Activated T-cell treated with anti-CD3 and anti-CD28 coated beads for 48 hours (primary cell): ENCODE results near the gene ZNF275.
"Not testable (repeated sequence)": the region's sequence is repeated elsewhere in the genome, so short reads cannot be mapped to it uniquely, and the experiment has no call there.

Source experiments
- DNase-seq: peaks from one replicate; pipeline ENCODE4 v3.0.0-alpha.2; 2020; ENCODE audit warnings: low read depth

The ZNF275 gene

DNA sequence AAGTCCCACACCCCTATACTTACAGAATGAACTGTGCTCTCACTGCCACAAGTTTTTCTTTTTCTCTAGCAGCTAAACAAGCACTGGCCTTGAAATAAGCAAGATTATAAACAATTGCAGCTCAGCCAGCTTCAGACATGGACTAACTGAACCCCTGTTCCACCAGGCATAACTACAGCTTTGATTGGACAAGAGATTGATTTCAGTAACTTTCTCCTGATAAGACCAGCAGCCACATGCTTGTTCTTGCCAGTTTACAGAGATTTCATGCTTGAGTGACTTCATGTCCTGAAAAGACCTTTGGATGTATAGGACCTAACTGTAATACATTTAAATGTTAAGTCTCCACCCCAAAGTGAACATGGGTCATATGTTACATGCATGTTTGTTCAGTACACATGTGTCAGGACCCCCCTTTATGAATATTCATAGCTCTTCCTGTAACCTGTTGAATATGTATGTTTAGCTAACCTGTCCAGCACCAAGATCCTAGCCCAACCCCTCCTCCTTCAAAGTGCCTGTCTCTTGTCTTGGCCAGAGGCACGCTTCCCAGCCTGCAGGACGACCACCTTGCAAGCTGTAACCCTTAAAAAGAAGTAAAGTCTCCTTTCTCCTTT is 27.9 kb downstream of the ZNF275 start:
- no peak for DNase-seq

DNA sequence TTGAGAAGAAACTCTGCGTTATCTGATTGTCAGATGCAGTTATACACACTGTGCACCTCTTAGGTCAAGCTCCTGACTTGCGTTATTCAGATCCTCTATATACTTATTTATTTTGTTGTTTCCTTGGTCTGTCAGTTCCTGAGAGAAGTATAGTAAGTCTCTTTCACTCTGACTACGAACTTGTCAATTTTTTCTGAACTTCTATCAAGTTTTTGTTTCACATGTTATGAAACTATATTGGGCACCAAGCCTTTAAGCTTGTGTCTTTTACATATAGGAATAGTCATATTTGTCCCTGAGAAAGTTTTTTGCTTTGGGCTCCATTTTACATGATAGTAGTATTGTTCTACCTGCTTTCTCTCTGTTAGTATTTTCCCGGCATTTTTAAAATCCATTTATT is 31.7 kb downstream of the ZNF275 start:
- no peak for DNase-seq

- no peak for DNase-seq
These were observed 32.2 kb downstream of the ZNF275 start for GRCh38 chrX:153366119-153366518.

DNA sequence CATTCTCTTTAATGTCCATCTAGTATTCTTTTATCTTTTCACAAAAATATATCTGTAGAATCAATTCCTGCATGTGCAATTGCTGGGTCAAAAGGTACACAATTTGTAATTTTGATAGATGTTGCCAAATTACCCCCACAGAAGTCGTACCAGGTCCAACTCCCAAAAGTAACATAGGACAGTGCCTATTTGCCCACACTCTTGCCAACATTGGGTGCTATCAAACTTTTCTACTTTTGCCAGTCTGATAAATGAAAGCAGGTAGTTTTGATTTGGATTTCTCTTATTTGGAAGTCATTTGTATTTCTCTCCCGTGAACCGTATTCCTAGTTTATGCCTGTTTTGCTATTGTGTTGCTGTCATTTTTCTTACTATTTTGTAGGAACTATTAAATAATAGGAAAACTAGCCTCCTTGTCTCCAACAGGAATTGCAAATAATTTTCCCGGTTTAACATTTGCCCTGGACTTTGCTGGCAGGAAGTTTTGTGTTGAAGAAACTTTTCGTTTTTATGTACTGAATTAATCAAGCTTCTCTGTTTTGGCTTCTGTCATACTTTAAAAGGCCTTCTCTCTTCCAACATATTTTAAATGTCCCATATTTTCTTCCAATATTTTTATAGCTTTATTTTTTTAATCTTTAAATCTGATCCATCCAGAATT is 33.1 kb downstream of the ZNF275 start:
- DNase-seq, result no peak

GRCh38 chrX:153370293-153371055 is 36.5 kb downstream of the ZNF275 start:
- no peak for DNase-seq

- DNase-seq, result no peak
These were observed 37.3 kb downstream of the ZNF275 start for GRCh38 chrX:153371256-153371655.

GRCh38 chrX:153372949-153373348 is 39.0 kb downstream of the ZNF275 start:
- DNase-seq, result no peak

DNA sequence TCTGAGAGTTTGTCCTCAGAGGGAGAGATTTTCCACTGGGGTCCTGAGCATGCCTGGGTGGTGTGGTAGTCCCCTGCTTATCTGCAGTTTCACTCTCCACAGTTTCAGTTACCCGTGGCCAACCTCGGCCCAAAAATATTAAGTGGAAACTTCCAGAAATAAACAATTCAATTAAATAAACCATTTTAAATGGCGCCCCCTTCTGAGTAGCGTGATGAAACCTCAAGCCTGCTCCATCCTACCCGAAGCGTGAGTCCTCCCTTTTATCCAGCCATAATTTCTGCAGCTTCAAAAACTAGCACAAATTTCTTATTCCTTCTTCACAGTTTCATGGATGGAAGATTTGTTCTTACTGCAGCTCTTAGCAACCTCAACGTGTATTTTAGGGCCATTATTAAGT is 40.5 kb downstream of the ZNF275 start:
- DNase-seq, result no peak

GRCh38 chrX:153375571-153375970 is 41.6 kb downstream of the ZNF275 start:
- no peak for DNase-seq

DNA sequence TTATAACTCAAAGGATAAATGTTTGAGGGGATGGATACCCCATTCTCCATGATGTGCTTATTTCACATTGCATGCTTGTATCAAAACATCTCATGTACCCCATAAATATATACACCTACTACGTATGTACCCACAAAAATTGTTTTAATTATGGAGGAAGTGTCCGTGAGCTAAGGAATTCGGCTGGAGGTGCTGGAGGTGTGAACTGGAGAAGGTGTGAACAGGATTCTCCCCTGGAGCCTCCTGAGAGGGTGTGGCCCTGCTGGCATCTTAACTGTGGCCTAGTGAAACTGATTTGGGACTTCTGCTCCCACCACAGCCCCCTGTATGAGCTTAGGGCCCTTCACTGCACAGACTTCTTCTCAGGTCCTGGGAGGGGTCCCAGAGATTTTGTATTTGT is 43.8 kb downstream of the ZNF275 start:
- DNase-seq, result no peak

GRCh38 chrX:153378607-153379006 is 44.7 kb downstream of the ZNF275 start:
- no peak for DNase-seq

DNA sequence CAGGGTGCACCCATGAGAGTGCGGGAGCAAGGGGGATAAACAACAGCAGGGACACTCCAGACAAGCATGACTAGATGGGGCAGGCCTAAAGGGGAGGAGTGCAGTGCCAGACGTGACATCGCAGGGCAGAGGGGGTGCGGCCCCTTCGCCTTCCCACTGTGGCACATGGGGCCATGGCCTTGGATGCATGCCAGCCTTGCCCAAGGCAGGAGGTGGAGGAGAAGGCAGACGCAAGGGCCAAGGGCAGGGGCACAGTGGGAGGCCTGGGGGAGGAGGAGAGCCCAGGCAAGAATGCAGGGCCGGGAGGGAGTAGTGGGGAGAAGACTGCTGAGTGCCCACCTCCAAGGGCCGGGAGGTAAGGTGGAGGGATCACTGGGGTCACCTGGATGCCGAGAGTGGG is 45.6 kb downstream of the ZNF275 start:
- no peak for DNase-seq

- no peak for DNase-seq
These were observed 46.1 kb downstream of the ZNF275 start for GRCh38 chrX:153379971-153380581.

- DNase-seq, result no peak
These were observed 46.7 kb downstream of the ZNF275 start for GRCh38 chrX:153380691-153381090.

- no peak for DNase-seq
These were observed 48.0 kb downstream of the ZNF275 start for GRCh38 chrX:153381684-153382532.

- DNase-seq, result no peak
These were observed 48.9 kb downstream of the ZNF275 start for GRCh38 chrX:153382563-153383482.

- DNase-seq, result no peak
These were observed 50.4 kb downstream of the ZNF275 start for GRCh38 chrX:153384390-153384789.

DNA sequence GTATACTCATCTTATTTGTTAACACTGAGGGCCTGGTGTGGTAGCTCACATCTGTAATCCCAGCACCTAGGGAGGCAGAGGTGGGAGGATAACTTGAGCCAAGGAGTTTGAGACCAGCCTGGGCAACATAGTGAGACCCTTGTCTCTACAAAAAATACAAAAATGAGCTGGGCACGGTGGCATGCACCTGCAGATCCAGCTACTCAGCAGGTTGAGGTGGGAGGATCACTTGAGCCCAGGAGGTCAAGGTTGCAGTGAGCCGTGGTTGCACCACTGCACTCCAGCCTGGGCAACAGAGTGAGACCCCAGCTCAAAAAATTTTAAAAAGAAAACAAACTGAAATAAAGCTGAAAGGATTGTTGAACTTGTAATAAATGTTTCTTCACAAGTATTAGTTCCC is 51.0 kb downstream of the ZNF275 start:
- not testable (repeated sequence) for DNase-seq

GRCh38 chrX:153386097-153386496 is 52.1 kb downstream of the ZNF275 start:
- no peak for DNase-seq

- DNase-seq, result no peak
These were observed 53.4 kb downstream of the ZNF275 start for GRCh38 chrX:153387345-153387744.
